T1000 (cell line): Measurements from ENCODE around the gene MEG3.

Experiments used
- DNase-seq: peaks from one replicate; lab custom pipeline; 2025; ENCODE audit warnings: mixed read lengths; lab: John Stamatoyannopoulos, UW

MEG3 gene

GRCh38 chr14:100881211-100882025 is 55.5 kb downstream of the MEG3 start:
- no peak for DNase-seq

GRCh38 chr14:100882026-100882967 is 56.4 kb downstream of the MEG3 start:
- DNase-seq, result no peak

GRCh38 chr14:100882991-100883788 is 57.3 kb downstream of the MEG3 start:
- no peak for DNase-seq

GRCh38 chr14:100883789-100884101 is 57.8 kb downstream of the MEG3 start:
- DNase-seq, result no peak

- no peak for DNase-seq
Measured at GRCh38 chr14:100884456-100884855, 58.5 kb downstream of the MEG3 start.

GRCh38 chr14:100885196-100885595 is 59.3 kb downstream of the MEG3 start:
- no peak for DNase-seq

GRCh38 chr14:100885617-100886016 is 59.7 kb downstream of the MEG3 start:
- DNase-seq, result no peak

GRCh38 chr14:100887728-100888335 is 61.9 kb downstream of the MEG3 start:
- DNase-seq, result no peak

GRCh38 chr14:100888789-100889315 is 62.9 kb downstream of the MEG3 start:
- DNase-seq, result no peak

- DNase-seq, result no peak
Measured at GRCh38 chr14:100889641-100890040, 63.7 kb downstream of the MEG3 start.

- DNase-seq, result no peak
Measured at GRCh38 chr14:100890061-100890850, 64.3 kb downstream of the MEG3 start.

GRCh38 chr14:100891051-100891450 is 65.1 kb downstream of the MEG3 start:
- no peak for DNase-seq

GRCh38 chr14:100891501-100892445 is 65.9 kb downstream of the MEG3 start:
- DNase-seq, result no peak

- no peak for DNase-seq
Measured at GRCh38 chr14:100892496-100893227, 66.7 kb downstream of the MEG3 start.

GRCh38 chr14:100893228-100893601 is 67.3 kb downstream of the MEG3 start:
- DNase-seq, result no peak

- DNase-seq, result no peak
Measured at GRCh38 chr14:100893760-100894159, 67.8 kb downstream of the MEG3 start.

- no peak for DNase-seq
Measured at GRCh38 chr14:100894416-100894815, 68.5 kb downstream of the MEG3 start.

- DNase-seq, result no peak
Measured at GRCh38 chr14:100895411-100895810, 69.5 kb downstream of the MEG3 start.
